Endothelial cell of umbilical vein (primary cell): ENCODE data around the gene SPATA32. TPM values are rescaled to one million over a fixed set of nuclear protein-coding genes. Genes with fewer than 3 reads are reported as not detected.

Experiments
- BruUV-seq: library from RNA; stranded (reverse); fragments of 400-500 nt; replicated peaks from 2 replicates; lab custom pipeline; 2021; lab: Mats Ljungman, UMichigan
- CTCF ChIA-PET: fragments of 300-600, 350-600 bp; sonication (Branson Sonifier 250); formaldehyde crosslinking; loops from one replicate; lab custom pipeline; 2021; ENCODE audit warnings: antibody characterized with exemption, inconsistent platforms; lab: Charles Lee
- POLR2A ChIA-PET: fragments of 300-600, 350-600 bp; sonication (Branson Sonifier 250); formaldehyde crosslinking; loops from one replicate; lab custom pipeline; 2021; ENCODE audit warnings: antibody characterized with exemption, inconsistent platforms; lab: Charles Lee
- DNase-seq: peaks from one replicate; pipeline ENCODE4 v3.0.0-alpha.2; 2011; ENCODE audit warnings: low read depth, low spot score
- FAIRE-seq: peaks from 2 replicates; lab custom pipeline; 2011; peaks lifted over from hg19 to GRCh38; lab: Jason Lieb, UNC
- H2AFZ ChIP-seq: 2 replicates; pipeline ENCODE4 v1.6.0; 2012; ENCODE audit warnings: low read depth, low read length, control low read depth, inconsistent platforms
- H3K27ac ChIP-seq: 2 replicates; pipeline ENCODE4 v1.5.1; 2011; ENCODE audit warnings: low read depth, mild to moderate bottlenecking, control low read depth, low read length, moderate library complexity; ENCODE audit not compliant: insufficient read depth
- H3K27me3 ChIP-seq, 2 experiments: 2 replicates each; pipeline versions ENCODE4 v1.6.0 to v1.6.1; 2011; ENCODE audit warnings: low read length in 2 of 2, mixed read lengths in 1 of 2; ENCODE audit not compliant: control insufficient read depth in 2 of 2, insufficient read depth in 2 of 2
- H3K36me3 ChIP-seq, 2 experiments: 2 replicates in 1 of 2; 3 replicates in 1 of 2; pipeline ENCODE4 v1.5.1; 2011; ENCODE audit warnings: low read length in 2 of 2, mild to moderate bottlenecking in 1 of 2, moderate library complexity in 1 of 2; ENCODE audit not compliant: control insufficient read depth in 2 of 2, insufficient read depth in 2 of 2; ENCODE audit errors: extremely low read depth in 1 of 2
- H3K4me1 ChIP-seq: 3 replicates; pipeline ENCODE4 v1.5.1; 2011; ENCODE audit warnings: mild to moderate bottlenecking, low read length; ENCODE audit not compliant: control insufficient read depth, insufficient read depth; ENCODE audit errors: extremely low read depth
- H3K4me2 ChIP-seq: 2 replicates; pipeline ENCODE4 v1.6.1; 2011; ENCODE audit warnings: low read length, control low read depth, mixed read lengths; ENCODE audit not compliant: insufficient read depth
- H3K4me3 ChIP-seq, 3 experiments: fragments of 200-600 bp in 1 of 3; sonication (generic), shearing (Covaris generic) in 1 of 3; replicated peaks in 1 of 3; 2 replicates each; pipeline ENCODE4 v1.5.1; 2011 to 2016; ENCODE audit warnings: control low read depth in 3 of 3, low read length in 3 of 3, mild to moderate bottlenecking in 2 of 3, inconsistent platforms in 1 of 3, low read depth in 1 of 3, moderate library complexity in 1 of 3; ENCODE audit not compliant: insufficient read depth in 1 of 3
- H3K79me2 ChIP-seq: 2 replicates; pipeline ENCODE4 v1.6.0; 2012; ENCODE audit warnings: low read length, inconsistent platforms; ENCODE audit not compliant: control insufficient read depth, insufficient read depth
- H3K9ac ChIP-seq: replicated peaks from 2 replicates; pipeline ENCODE3; 2011; ENCODE audit warnings: low read length, control low read depth; ENCODE audit not compliant: insufficient read depth; ENCODE audit errors: extremely low read depth
- H3K9me1 ChIP-seq: replicated peaks from 3 replicates; pipeline ENCODE4 v1.6.0; 2011; ENCODE audit warnings: mild to moderate bottlenecking, low read length; ENCODE audit not compliant: control insufficient read depth, insufficient read depth; ENCODE audit errors: extremely low read depth
- H3K9me3 ChIP-seq: replicated peaks from 2 replicates; pipeline ENCODE4 v1.5.1; 2012; ENCODE audit warnings: low read length, inconsistent platforms; ENCODE audit not compliant: control insufficient read depth, insufficient read depth
- H4K20me1 ChIP-seq: replicated peaks from 2 replicates; pipeline ENCODE3; 2011; ENCODE audit warnings: mild to moderate bottlenecking, low read length; ENCODE audit not compliant: control insufficient read depth, insufficient read depth; ENCODE audit errors: extremely low read depth
- EZH2 ChIP-seq: IDR thresholded peaks from 2 replicates; pipeline ENCODE4 v1.6.1; 2012; ENCODE audit warnings: borderline replicate concordance, low read depth, mild to moderate bottlenecking, moderate library complexity, low read length, inconsistent platforms; ENCODE audit not compliant: severe bottlenecking
- FOS ChIP-seq: IDR thresholded peaks from 2 replicates; pipeline ENCODE4 v1.6.1; 2011; ENCODE audit warnings: mild to moderate bottlenecking, low read length, moderate library complexity, borderline replicate concordance; ENCODE audit not compliant: insufficient read depth
- GATA2 ChIP-seq: IDR thresholded peaks from 2 replicates; pipeline ENCODE4 v1.7.0; 2011; ENCODE audit warnings: low read depth, mild to moderate bottlenecking, moderate library complexity, mixed read lengths, low read length; ENCODE audit not compliant: insufficient read length, insufficient read depth
- JUN ChIP-seq: IDR thresholded peaks from 2 replicates; pipeline ENCODE4 v1.6.1; 2011; ENCODE audit warnings: borderline replicate concordance, low read depth; ENCODE audit not compliant: insufficient read length, insufficient read depth
- MYC ChIP-seq: IDR thresholded peaks from one replicate; pipeline ENCODE4 v1.6.1; 2011; ENCODE audit warnings: mild to moderate bottlenecking, low read depth, low read length
- POLR2A ChIP-seq: IDR thresholded peaks from 2 replicates; pipeline ENCODE4 v1.6.1; 2012; ENCODE audit warnings: low read depth, mild to moderate bottlenecking, control low read depth, low read length
- POLR2AphosphoS5 ChIP-seq: IDR thresholded peaks from 2 replicates; pipeline ENCODE4 v1.6.1; 2012; ENCODE audit warnings: low read depth, mild to moderate bottlenecking, control low read depth, low read length, moderate library complexity; ENCODE audit not compliant: insufficient read depth
- dilution Hi-C: fragments of 300-500 bp; cut with MboI; formaldehyde crosslinking; loops from one replicate; pipeline ENCODE4 v1.15.0; 2019; ENCODE audit warnings: low sequenced_read_pairs; ENCODE audit not compliant: extremely low pct_ligation_motif_present
- intact Hi-C: fragments of 100-400 bp; cut with micrococcal nuclease; formaldehyde crosslinking; loops from one replicate; pipeline ENCODE4 v1.10.0; 2022
- polyA plus RNA-seq, 4 experiments: library from polyadenylated mRNA; depleted of rRNA in 3 of 4; stranded (reverse) in 3 of 4; unstranded in 1 of 4; fragments of >200 nt; gene quantifications; 2 replicates each; pipeline versions ENCODE4 v1.2.1 to v1.2.3, GENCODE V29; 2011 to 2012; ENCODE audit warnings: missing spikeins in 1 of 4
- total RNA-seq: library from RNA; stranded (reverse); gene quantifications from 2 replicates; pipeline ENCODE4 v1.2.3, GENCODE V29; 2021
- TF ChIP-seq, protein P1 (sequence below), 2 donors: IDR thresholded peaks; 1 replicate in 1 of 2; 2 replicates in 1 of 2; pipeline ENCODE4 v1.5.1; 2011; ENCODE audit warnings: low read length in 2 of 2, mild to moderate bottlenecking in 2 of 2, moderate library complexity in 2 of 2, control low read depth in 1 of 2, inconsistent platforms in 1 of 2, low read depth in 1 of 2; ENCODE audit not compliant: insufficient read depth in 1 of 2; ENCODE audit errors: extremely low read depth in 1 of 2
- TF ChIP-seq, protein P2 (sequence below): IDR thresholded peaks from 2 replicates; pipeline ENCODE4 v1.6.1; 2011; ENCODE audit not compliant: insufficient read depth, insufficient read length

Gene SPATA32
- total and polyA plus RNA-seq, 2 donors (not counting 3 experiments of a cell fraction or from before 2014, with no cell fraction given) = not detected

DNA sequence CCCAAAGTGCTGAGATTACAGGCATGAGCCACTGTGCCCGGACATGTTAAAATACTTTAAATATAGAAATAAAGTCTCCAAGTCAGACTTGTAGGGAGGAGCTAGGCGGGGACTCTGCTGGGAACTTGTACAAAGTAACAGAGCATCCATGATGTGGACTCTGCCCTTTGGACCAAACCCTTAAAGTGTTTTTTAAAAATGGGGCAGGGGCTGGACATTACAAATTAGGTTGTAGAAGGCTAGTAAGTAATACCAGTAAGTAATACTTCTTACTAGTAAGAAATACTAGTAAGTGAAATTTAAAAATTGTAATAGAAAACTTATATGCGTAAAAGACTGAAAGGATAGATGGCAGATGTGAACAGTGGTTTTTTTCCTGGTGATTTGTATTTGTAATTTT lies 9.7 kb upstream of the SPATA32 start:
- H3K4me1 ChIP-seq = peaks cover 12% of the 10 kb centered on the region
- CTCF ChIA-PET = interaction anchor here (1.1 to 1.6 kb wide), 4 partner anchors 16 to 52 kb away, joined by 4 to 7 read pairs (median 5); partner anchors contain the start of gene MAP3K14
- POLR2A ChIA-PET = no interaction called here
- no peak overlapping the region for H3K4me3 ChIP-seq
- H4K20me1 ChIP-seq = no peaks in the 10 kb centered on the region
- dilution Hi-C loops = no loop called here
- DNase-seq (no peak), FAIRE-seq (no peak)
- no peaks in the 10 kb centered on the region for H3K79me2 ChIP-seq
- no peak overlapping the region for H2AFZ ChIP-seq
- H3K36me3 ChIP-seq = peaks cover 13 to 42% of the 10 kb centered on the region in 2 experiments
- BruUV-seq = no TSS peak
- H3K27ac ChIP-seq = no peak overlapping the region
- intact Hi-C loops = no loop called here
- no peaks in the 10 kb centered on the region for H3K9me1 ChIP-seq
- TF ChIP-seq POLR2A = no peak
- TF ChIP-seq, protein P1, sequence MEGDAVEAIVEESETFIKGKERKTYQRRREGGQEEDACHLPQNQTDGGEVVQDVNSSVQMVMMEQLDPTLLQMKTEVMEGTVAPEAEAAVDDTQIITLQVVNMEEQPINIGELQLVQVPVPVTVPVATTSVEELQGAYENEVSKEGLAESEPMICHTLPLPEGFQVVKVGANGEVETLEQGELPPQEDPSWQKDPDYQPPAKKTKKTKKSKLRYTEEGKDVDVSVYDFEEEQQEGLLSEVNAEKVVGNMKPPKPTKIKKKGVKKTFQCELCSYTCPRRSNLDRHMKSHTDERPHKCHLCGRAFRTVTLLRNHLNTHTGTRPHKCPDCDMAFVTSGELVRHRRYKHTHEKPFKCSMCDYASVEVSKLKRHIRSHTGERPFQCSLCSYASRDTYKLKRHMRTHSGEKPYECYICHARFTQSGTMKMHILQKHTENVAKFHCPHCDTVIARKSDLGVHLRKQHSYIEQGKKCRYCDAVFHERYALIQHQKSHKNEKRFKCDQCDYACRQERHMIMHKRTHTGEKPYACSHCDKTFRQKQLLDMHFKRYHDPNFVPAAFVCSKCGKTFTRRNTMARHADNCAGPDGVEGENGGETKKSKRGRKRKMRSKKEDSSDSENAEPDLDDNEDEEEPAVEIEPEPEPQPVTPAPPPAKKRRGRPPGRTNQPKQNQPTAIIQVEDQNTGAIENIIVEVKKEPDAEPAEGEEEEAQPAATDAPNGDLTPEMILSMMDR (IDR thresholded peaks at IDR 0.05; ENCODE audit: extremely low read depth in 1 of 2, insufficient read depth in 1 of 2, low read depth in 1 of 2, low read length in 2 of 2) = no peak
- TF ChIP-seq, protein P2, sequence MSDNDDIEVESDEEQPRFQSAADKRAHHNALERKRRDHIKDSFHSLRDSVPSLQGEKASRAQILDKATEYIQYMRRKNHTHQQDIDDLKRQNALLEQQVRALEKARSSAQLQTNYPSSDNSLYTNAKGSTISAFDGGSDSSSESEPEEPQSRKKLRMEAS = no peak
- no peak for TF ChIP-seq JUN
- no peak for TF ChIP-seq MYC
- no peak for TF ChIP-seq GATA2
- TF ChIP-seq EZH2 = no peak
- no peak for TF ChIP-seq FOS
- TF ChIP-seq POLR2AphosphoS5 = no peak
- no peak overlapping the region for H3K4me2 ChIP-seq
- no peaks in the 10 kb centered on the region for H3K9me3 ChIP-seq
- no peak overlapping the region for H3K9ac ChIP-seq
- H3K27me3 ChIP-seq = no peaks in the 10 kb centered on the region
